ENCODE results near the gene GNPDA2. TPM values are rescaled to one million over a fixed set of nuclear protein-coding genes. Genes with fewer than 3 reads are reported as not detected.

Gene GNPDA2
- total RNA-seq, 1 donor from 2014 or later, result 31.2 TPM

DNA sequence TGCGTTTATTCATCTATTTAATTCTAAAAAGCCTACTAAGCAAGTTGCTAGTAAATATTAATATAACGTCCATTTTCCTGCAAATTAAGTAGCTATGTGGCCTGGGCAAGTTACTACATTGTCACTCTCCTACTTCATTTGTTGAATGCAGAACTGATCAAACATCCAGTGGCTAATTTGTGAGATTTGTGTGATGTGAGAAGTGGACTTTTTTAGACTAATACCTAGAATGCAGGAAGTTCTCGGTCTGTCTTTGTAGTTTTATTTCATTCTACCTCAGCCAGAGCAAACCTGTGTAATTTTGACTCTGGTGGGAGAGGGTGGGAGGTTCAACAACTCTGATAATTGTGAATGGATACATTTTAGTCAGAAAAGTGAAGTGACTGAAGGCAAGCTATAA lies 47.3 kb downstream of the GNPDA2 start:
- Histone ChIP-seq H3K4me3 (peak overlapping the region; percentile 89), H4K20me1 (ENCODE audit: low read depth) (no peaks in the 10 kb centered on the region), H3K36me3 (no peaks in the 10 kb centered on the region), H3K27ac (no peak overlapping the region), H3K9ac (peak overlapping the region; percentile 66), H3F3A (ENCODE audit: low read depth) (peaks cover 4% of the 10 kb centered on the region), H3K4me2 (peak overlapping the region; percentile 88), H3K4me1 (peaks cover 17% of the 10 kb centered on the region), H2AFZ (replicated peaks) (no peak overlapping the region), H3K9me3 (ENCODE audit: low read depth) (no peaks in the 10 kb centered on the region), H3K79me2 (ENCODE audit: low read depth) (peaks cover 38% of the 10 kb centered on the region), H3K27me3 (no peaks in the 10 kb centered on the region)
- H3K36me3 Mint-ChIP-seq, result peaks cover under 1% of the 10 kb centered on the region
- no peak for DNase-seq (ENCODE audit: low spot score)
- H3K4me1 Mint-ChIP-seq, result peaks cover 18% of the 10 kb centered on the region
- H3K27me3 Mint-ChIP-seq (ENCODE audit: insufficient read depth, low read depth), result peaks cover 3% of the 10 kb centered on the region
- H3K9me3 Mint-ChIP-seq, result no peaks in the 10 kb centered on the region
- TF ChIP-seq EZH2 (IDR thresholded peaks at IDR 0.05) (no peak), EZH2phosphoT487 (IDR thresholded peaks at IDR 0.05) (no peak)
- TF ChIP-seq, protein P1, sequence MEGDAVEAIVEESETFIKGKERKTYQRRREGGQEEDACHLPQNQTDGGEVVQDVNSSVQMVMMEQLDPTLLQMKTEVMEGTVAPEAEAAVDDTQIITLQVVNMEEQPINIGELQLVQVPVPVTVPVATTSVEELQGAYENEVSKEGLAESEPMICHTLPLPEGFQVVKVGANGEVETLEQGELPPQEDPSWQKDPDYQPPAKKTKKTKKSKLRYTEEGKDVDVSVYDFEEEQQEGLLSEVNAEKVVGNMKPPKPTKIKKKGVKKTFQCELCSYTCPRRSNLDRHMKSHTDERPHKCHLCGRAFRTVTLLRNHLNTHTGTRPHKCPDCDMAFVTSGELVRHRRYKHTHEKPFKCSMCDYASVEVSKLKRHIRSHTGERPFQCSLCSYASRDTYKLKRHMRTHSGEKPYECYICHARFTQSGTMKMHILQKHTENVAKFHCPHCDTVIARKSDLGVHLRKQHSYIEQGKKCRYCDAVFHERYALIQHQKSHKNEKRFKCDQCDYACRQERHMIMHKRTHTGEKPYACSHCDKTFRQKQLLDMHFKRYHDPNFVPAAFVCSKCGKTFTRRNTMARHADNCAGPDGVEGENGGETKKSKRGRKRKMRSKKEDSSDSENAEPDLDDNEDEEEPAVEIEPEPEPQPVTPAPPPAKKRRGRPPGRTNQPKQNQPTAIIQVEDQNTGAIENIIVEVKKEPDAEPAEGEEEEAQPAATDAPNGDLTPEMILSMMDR (IDR thresholded peaks at IDR 0.05), result no peak
- peak overlapping the region; percentile 95 for H3K4me3 Mint-ChIP-seq
- peak overlapping the region; percentile 86 for H3K27ac Mint-ChIP-seq

DNA sequence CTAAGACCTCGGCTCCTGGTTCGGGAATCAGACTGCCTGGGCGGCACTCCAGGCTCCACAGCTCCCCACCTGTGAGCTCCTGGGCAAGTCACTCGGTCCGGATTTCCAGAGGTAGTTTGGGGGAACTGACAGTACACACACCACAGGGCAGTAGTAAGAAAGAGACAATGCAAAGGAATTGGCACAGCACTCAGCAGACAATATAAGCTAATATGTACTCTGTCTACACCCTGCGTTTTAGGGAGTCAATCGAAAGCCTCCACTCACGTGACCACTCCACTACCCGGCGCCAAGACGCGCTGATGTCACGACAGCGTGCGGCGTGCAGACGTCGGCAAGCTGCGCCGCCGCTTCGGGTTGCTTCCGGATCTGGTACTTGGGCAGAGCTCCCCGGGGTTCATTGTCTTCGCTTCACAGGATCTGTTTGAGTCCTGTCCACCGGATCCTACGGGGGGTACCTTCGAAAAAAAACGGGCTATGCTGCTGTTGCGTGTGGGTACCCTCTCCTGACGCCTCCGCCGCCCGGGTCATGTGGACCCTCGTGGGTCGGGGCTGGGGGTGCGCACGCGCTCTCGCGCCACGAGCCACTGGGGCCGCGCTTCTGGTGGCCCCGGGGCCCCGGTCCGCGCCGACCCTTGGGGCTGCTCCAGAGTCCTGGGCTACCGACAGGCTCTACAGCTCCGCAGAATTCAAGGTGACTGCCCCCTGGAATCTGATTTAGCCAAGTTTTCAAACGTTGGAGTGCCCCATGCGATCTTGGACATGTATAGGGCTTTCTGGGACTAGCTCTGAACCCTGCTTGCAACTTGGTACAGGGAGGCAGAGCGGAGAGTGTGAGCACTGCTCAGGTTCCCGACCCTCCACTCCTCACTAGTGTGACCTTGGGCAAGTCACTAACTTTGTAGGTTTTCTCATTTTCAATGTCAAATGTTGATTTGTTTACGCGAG lies 48.0 kb downstream of the GNPDA2 start, which contains the start of gene GUF1:
TSS of gene GUF1 (plus strand) at position 327 of the 948 bp plus-strand sequence. CDS start at position 530, 203 bp downstream.
- no peaks in the 10 kb centered on the region for H3K27me3 ChIP-seq
- Mint-ChIP-seq H3K9me3 (no peaks in the 10 kb centered on the region), H3K27ac (peak within 1 kb of the TSS; percentile 91), H3K27me3 (ENCODE audit: insufficient read depth, low read depth) (peaks cover 5% of the 10 kb centered on the region), H3K36me3 (no peaks in the 10 kb centered on the region), H3K4me1 (peaks cover 18% of the 10 kb centered on the region), H3K4me3 (peak within 1 kb of the TSS; percentile 95)
- H3K4me2 ChIP-seq, result peak within 1 kb of the TSS; percentile 88
- peak within 1 kb of the TSS; percentile 54 for H3K27ac ChIP-seq
- H2AFZ ChIP-seq (replicated peaks), result peak within 1 kb of the TSS; percentile 88
- H3K9ac ChIP-seq, result peak within 1 kb of the TSS; percentile 66
- TF ChIP-seq EZH2 (IDR thresholded peaks at IDR 0.05) (no peak), EZH2phosphoT487 (IDR thresholded peaks at IDR 0.05) (no peak)
- TF ChIP-seq, protein P1 (IDR thresholded peaks at IDR 0.05), result no peak
- peaks cover 17% of the 10 kb centered on the region for H3K4me1 ChIP-seq
- peak; percentile 93 for DNase-seq (ENCODE audit: low spot score)
- H3F3A ChIP-seq (ENCODE audit: low read depth), result peaks cover 4% of the 10 kb centered on the region
- no peaks in the 10 kb centered on the region for H4K20me1 ChIP-seq (ENCODE audit: low read depth)
- H3K36me3 ChIP-seq, result no peaks in the 10 kb centered on the region
- peaks cover 38% of the 10 kb centered on the region for H3K79me2 ChIP-seq (ENCODE audit: low read depth)
- peak within 1 kb of the TSS; percentile 89 for H3K4me3 ChIP-seq
- no peaks in the 10 kb centered on the region for H3K9me3 ChIP-seq (ENCODE audit: low read depth)

DNA sequence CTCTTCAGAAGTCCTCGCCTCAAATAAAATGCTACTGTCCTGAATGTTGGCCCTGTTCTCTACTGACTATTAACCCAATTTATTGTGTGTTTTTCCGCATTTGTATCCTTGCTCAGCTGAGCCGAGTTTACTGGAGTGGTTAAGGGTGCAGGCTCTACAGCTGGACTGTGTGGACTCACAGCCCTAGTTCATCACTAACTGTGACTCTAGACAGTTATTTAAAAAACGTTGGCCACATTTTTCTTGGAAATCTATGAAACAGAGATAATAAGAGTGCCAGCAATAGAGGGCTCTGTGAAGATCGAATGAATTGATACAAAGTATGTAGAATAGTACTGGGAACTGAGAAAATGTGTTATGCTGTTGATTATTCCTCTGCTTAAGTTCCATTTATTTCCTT lies 51.0 kb downstream of the GNPDA2 start:
- H3K9me3 ChIP-seq (ENCODE audit: low read depth), result no peaks in the 10 kb centered on the region
- H3K4me1 Mint-ChIP-seq, result peaks cover 13% of the 10 kb centered on the region
- H3K27ac ChIP-seq, result no peak overlapping the region
- H3K4me1 ChIP-seq, result peaks cover 12% of the 10 kb centered on the region
- H3K4me2 ChIP-seq, result no peak overlapping the region
- no peaks in the 10 kb centered on the region for H3K36me3 Mint-ChIP-seq
- H3K27me3 Mint-ChIP-seq (ENCODE audit: insufficient read depth, low read depth), result peaks cover 5% of the 10 kb centered on the region
- no peaks in the 10 kb centered on the region for H3K36me3 ChIP-seq
- no peak for DNase-seq (ENCODE audit: low spot score)
- no peak overlapping the region for H3K4me3 Mint-ChIP-seq
- H2AFZ ChIP-seq (replicated peaks), result no peak overlapping the region
- H3F3A ChIP-seq (ENCODE audit: low read depth), result peaks cover 4% of the 10 kb centered on the region
- no peak for TF ChIP-seq EZH2 (IDR thresholded peaks at IDR 0.05)
- H3K9ac ChIP-seq, result no peak overlapping the region
- peaks cover 19% of the 10 kb centered on the region for H3K79me2 ChIP-seq (ENCODE audit: low read depth)
- no peak overlapping the region for H3K4me3 ChIP-seq
- no peaks in the 10 kb centered on the region for H3K9me3 Mint-ChIP-seq
- no peak overlapping the region for H3K27ac Mint-ChIP-seq
- H4K20me1 ChIP-seq (ENCODE audit: low read depth), result no peaks in the 10 kb centered on the region
- H3K27me3 ChIP-seq, result peaks cover 23% of the 10 kb centered on the region
